Measurements from ENCODE around the gene TMTC3. TPM values are rescaled to one million over a fixed set of nuclear protein-coding genes. Genes with fewer than 3 reads are reported as not detected.
A peak's percentile ranks its signal among the peaks of the same experiment; 100 is the strongest.
"Not testable (repeated sequence)": the region's sequence is repeated elsewhere in the genome, so short reads cannot be mapped to it uniquely, and the experiment has no call there.

TMTC3 gene
- total RNA-seq, 1 experiment from 2014 or later, result 19.0 TPM

DNA sequence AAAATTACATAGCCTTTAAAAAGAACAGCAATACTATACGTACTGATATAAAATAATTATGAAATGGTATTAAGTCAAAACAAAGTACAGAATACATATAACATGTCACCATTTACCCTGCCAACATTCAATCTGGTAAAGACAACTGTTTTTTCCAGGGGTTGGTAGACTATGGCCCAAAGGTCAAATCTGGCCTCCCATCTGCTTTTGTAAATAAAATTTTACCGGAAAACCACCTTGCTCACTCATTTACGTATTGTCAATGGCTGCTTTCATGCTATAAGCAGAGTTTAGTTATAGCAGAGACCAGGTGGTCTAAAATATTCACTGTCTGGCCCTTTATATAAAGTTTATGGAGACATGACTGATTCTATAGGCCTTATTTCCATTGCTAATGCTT is 14.3 kb upstream of the TMTC3 start:
- intact Hi-C loops (cut with micrococcal nuclease), result no loop called here
- H3K4me1 Mint-ChIP-seq (ENCODE audit: insufficient read depth, unreplicated experiment), result no peaks in the 10 kb centered on the region
- peaks cover 14% of the 10 kb centered on the region for H3K36me3 Mint-ChIP-seq (ENCODE audit: insufficient read depth, unreplicated experiment)
- no peak overlapping the region for H3K27ac Mint-ChIP-seq (ENCODE audit: low read depth, unreplicated experiment)
- H3K9me3 Mint-ChIP-seq (ENCODE audit: unreplicated experiment), result no peaks in the 10 kb centered on the region
- TF ChIP-seq, protein P1, sequence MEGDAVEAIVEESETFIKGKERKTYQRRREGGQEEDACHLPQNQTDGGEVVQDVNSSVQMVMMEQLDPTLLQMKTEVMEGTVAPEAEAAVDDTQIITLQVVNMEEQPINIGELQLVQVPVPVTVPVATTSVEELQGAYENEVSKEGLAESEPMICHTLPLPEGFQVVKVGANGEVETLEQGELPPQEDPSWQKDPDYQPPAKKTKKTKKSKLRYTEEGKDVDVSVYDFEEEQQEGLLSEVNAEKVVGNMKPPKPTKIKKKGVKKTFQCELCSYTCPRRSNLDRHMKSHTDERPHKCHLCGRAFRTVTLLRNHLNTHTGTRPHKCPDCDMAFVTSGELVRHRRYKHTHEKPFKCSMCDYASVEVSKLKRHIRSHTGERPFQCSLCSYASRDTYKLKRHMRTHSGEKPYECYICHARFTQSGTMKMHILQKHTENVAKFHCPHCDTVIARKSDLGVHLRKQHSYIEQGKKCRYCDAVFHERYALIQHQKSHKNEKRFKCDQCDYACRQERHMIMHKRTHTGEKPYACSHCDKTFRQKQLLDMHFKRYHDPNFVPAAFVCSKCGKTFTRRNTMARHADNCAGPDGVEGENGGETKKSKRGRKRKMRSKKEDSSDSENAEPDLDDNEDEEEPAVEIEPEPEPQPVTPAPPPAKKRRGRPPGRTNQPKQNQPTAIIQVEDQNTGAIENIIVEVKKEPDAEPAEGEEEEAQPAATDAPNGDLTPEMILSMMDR (IDR thresholded peaks at IDR 0.05; ENCODE audit: unreplicated experiment), result no peak
- H3K27me3 Mint-ChIP-seq (ENCODE audit: insufficient read depth, unreplicated experiment), result no peaks in the 10 kb centered on the region
- no TSS peak for BruUV-seq (replicated peaks)
- ChIA-PET CTCF (interaction anchor here (0.6 kb wide), 1 partner anchor 13 kb away, joined by 3 read pairs; no protein-coding TSS in a partner anchor), POLR2A (interaction anchor here (0.5 to 1.5 kb wide), 2 partner anchors 15 to 731 kb away, joined by 3 to 7 read pairs; partner anchors contain the start of genes CEP290 and TMTC3)
- DNase-seq (ENCODE audit: unreplicated experiment), result no peak
- no peak overlapping the region for H3K4me3 Mint-ChIP-seq (ENCODE audit: unreplicated experiment)

DNA sequence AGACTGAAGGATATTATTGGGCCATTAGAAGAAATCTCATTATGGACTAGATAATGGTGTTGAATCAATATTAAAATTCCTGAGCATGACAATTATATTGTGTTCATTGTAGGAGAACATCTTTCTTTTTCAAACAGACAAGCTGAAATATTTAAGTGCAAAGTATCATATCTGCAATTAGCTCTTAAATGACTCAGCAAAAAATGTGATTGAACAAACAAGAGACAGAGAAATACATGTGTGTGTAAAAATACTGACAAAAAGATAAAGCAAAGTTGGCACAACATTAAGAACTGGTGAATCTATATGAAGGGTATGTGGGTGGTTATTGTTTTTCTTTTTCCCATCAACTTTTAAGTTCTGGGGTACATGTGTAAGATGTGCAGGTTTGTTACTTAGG is 9.7 kb upstream of the TMTC3 start:
- no peaks in the 10 kb centered on the region for H3K27me3 Mint-ChIP-seq (ENCODE audit: insufficient read depth, unreplicated experiment)
- no peak overlapping the region for H3K4me3 Mint-ChIP-seq (ENCODE audit: unreplicated experiment)
- TF ChIP-seq, protein P1 (IDR thresholded peaks at IDR 0.05; ENCODE audit: unreplicated experiment), result no peak
- ChIA-PET CTCF (interaction anchor here (0.6 to 1.0 kb wide), 3 partner anchors 9 to 22 kb away, joined by 3 to 4 read pairs (median 3); partner anchors contain the start of gene CEP290), POLR2A (interaction anchor here (1.9 kb wide), 1 partner anchor 10 kb away, joined by 7 read pairs; the partner anchor contains the start of genes CEP290 and TMTC3)
- BruUV-seq (replicated peaks), result no TSS peak
- intact Hi-C loops (cut with micrococcal nuclease), result no loop called here
- H3K4me1 Mint-ChIP-seq (ENCODE audit: insufficient read depth, unreplicated experiment), result peaks cover under 1% of the 10 kb centered on the region
- H3K36me3 Mint-ChIP-seq (ENCODE audit: insufficient read depth, unreplicated experiment), result peaks cover 29% of the 10 kb centered on the region
- peaks cover 5% of the 10 kb centered on the region for H3K9me3 Mint-ChIP-seq (ENCODE audit: unreplicated experiment)
- no peak for DNase-seq (ENCODE audit: unreplicated experiment)
- H3K27ac Mint-ChIP-seq (ENCODE audit: low read depth, unreplicated experiment), result peak overlapping the region; percentile 26

DNA sequence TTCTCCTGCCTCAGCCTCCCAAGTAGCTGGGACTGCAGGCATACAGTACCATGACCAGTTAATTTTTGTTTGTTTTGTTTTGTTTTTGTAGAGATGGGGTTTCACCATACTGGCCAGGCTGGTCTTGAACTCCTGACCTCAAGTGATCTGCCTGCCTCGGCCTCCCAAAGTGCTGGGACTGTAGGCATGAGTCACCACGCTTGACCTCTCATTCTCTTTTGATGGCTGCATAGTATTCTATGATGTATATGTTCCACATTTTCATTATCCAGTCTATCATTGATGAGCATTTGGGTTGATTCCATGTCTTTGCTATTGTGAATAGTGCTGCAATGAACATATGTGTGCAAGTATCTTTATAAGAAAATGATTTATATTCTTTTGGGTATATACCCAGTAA is 8.9 kb upstream of the TMTC3 start:
- H3K27me3 Mint-ChIP-seq (ENCODE audit: insufficient read depth, unreplicated experiment); CTCF ChIA-PET; POLR2A ChIA-PET; H3K4me3 Mint-ChIP-seq (ENCODE audit: unreplicated experiment); BruUV-seq (replicated peaks); intact Hi-C loops (cut with micrococcal nuclease); H3K9me3 Mint-ChIP-seq (ENCODE audit: unreplicated experiment); DNase-seq (ENCODE audit: unreplicated experiment); H3K4me1 Mint-ChIP-seq (ENCODE audit: insufficient read depth, unreplicated experiment): not testable (repeated sequence)
- peak overlapping the region; percentile 26 for H3K27ac Mint-ChIP-seq (ENCODE audit: low read depth, unreplicated experiment)
- H3K36me3 Mint-ChIP-seq (ENCODE audit: insufficient read depth, unreplicated experiment), result peaks cover 28% of the 10 kb centered on the region

DNA sequence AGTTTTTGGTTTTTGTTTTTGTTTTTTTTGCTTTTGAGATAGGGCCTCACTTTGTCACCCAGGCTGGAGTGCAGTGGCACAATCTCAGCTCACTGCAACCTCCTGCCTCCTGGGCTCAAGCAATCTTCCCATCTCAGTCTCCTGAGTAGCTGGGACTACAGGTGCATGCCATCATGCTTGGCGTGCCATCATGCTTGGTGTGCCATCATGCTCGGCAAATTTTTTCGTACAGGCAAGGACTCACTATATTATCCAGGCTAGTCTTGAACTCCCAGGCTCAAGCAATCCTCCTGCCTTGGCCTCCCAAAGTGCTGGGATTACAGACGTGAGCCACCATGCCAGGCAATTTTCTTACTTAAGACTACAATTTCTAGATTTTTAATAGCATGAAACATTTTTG is 2.4 kb upstream of the TMTC3 start:
- not testable (repeated sequence) for BruUV-seq (replicated peaks)
- POLR2A ChIA-PET, result interaction anchor here (1.2 kb wide), 1 partner anchor 176 kb away, joined by 4 read pairs; no protein-coding TSS in a partner anchor

DNA sequence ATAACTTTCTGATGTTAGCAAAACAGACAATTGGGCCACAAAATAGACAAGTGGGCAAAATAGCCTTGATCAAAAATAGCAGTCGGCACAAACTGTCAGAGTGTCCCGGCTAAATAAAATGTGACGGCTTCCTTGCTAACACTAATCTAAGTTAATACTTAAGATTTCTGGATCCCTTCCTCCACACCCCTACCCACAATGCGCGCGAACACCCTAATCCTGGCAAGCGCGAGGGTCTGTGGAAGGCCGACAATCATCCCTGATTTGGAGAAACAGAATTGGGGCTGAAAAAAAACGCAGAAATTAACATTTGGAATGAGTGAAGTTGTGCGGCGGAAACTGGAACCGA is 708 bp upstream of the TMTC3 start:
- POLR2A ChIA-PET, result interaction anchor here (0.6 to 2.2 kb wide), 28 partner anchors 9 to 1210 kb away, joined by 3 to 18 read pairs (median 4); partner anchors contain the start of gene KITLG
- CTCF ChIA-PET, result interaction anchor here (0.9 kb wide), 1 partner anchor 9 kb away, joined by 3 read pairs; no protein-coding TSS in a partner anchor
- Mint-ChIP-seq H3K27ac (ENCODE audit: low read depth, unreplicated experiment) (peak overlapping the region; percentile 81), H3K36me3 (ENCODE audit: insufficient read depth, unreplicated experiment) (peaks cover 26% of the 10 kb centered on the region), H3K27me3 (ENCODE audit: insufficient read depth, unreplicated experiment) (no peaks in the 10 kb centered on the region), H3K4me1 (ENCODE audit: insufficient read depth, unreplicated experiment) (peaks cover 38% of the 10 kb centered on the region), H3K4me3 (ENCODE audit: unreplicated experiment) (peak overlapping the region; percentile 96), H3K9me3 (ENCODE audit: unreplicated experiment) (no peaks in the 10 kb centered on the region)
- intact Hi-C loops (cut with micrococcal nuclease), result loop anchor here (10.0 kb wide), 1 partner anchor 1383 kb away; the partner anchor contains the start of genes GALNT4 and POC1B
- BruUV-seq (replicated peaks), result TSS peak; percentile 78
- TF ChIP-seq, protein P1 (IDR thresholded peaks at IDR 0.05; ENCODE audit: unreplicated experiment), result no peak
- DNase-seq (ENCODE audit: unreplicated experiment), result no peak

More for the DNA sequence above, 2.4 kb upstream of the TMTC3 start:
- H3K27me3 Mint-ChIP-seq (ENCODE audit: insufficient read depth, unreplicated experiment); H3K4me3 Mint-ChIP-seq (ENCODE audit: unreplicated experiment); CTCF ChIA-PET; H3K9me3 Mint-ChIP-seq (ENCODE audit: unreplicated experiment); DNase-seq (ENCODE audit: unreplicated experiment); H3K27ac Mint-ChIP-seq (ENCODE audit: low read depth, unreplicated experiment): not testable (repeated sequence)
- intact Hi-C loops (cut with micrococcal nuclease), result loop anchor here (10.0 kb wide), 1 partner anchor 1385 kb away; the partner anchor contains the start of genes GALNT4 and POC1B
- peaks cover 21% of the 10 kb centered on the region for H3K4me1 Mint-ChIP-seq (ENCODE audit: insufficient read depth, unreplicated experiment)
- H3K36me3 Mint-ChIP-seq (ENCODE audit: insufficient read depth, unreplicated experiment), result peaks cover 34% of the 10 kb centered on the region
